GM18505 (cell line): ENCODE results near the gene GPR34.
A peak's percentile ranks its signal among the peaks of the same experiment; 100 is the strongest.
"Not testable (repeated sequence)": the region's sequence is repeated elsewhere in the genome, so short reads cannot be mapped to it uniquely, and the experiment has no call there.

Experiments used
- ATAC-seq: cut with Tn5 transposase; IDR thresholded peaks from one replicate; pipeline ENCODE4 v1.9.1; 2021; ENCODE audit not compliant: unreplicated experiment
- POLR2A ChIP-seq: IDR thresholded peaks from 4 replicates; pipeline ENCODE4 v1.6.1; 2011; ENCODE audit warnings: borderline replicate concordance; ENCODE audit not compliant: insufficient read depth, insufficient read length; ENCODE audit errors: extremely low read depth

Gene GPR34

GRCh38 chrX:41711021-41711667 lies 22.4 kb downstream of the GPR34 start:
- ATAC-seq = no peak
- TF ChIP-seq POLR2A = no peak

- no peak for ATAC-seq
- no peak for TF ChIP-seq POLR2A
These were observed 27.4 kb downstream of the GPR34 start for GRCh38 chrX:41716222-41716621.

GRCh38 chrX:41716767-41717473 lies 28.1 kb downstream of the GPR34 start:
- no peak for ATAC-seq
- TF ChIP-seq POLR2A = no peak

GRCh38 chrX:41718481-41719235 lies 29.9 kb downstream of the GPR34 start:
- no peak for ATAC-seq
- TF ChIP-seq POLR2A = no peak

GRCh38 chrX:41719610-41720009 lies 30.8 kb downstream of the GPR34 start:
- not testable (repeated sequence) for ATAC-seq

GRCh38 chrX:41720125-41720779 lies 31.5 kb downstream of the GPR34 start:
- peak; percentile 88 for ATAC-seq
- no peak for TF ChIP-seq POLR2A

DNA sequence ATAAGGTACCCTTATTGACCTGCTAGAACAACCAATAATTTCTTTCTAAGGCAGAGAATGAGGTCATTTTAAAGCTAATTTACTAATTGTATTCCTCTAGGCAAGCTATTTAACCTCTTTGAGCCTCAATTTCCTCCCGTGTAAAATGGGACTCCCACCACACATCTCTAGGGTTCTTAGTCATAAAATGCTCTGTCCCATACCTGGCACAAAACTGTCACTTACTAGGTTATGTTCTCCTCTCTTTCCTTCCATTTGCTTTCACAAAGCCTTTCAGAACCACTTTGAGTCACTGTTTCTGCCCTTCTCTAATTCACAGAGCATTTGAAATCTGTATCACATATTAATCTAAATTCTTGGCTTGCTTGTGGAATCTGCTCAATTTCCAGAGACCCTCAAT lies 32.8 kb downstream of the GPR34 start:
- no peak for ATAC-seq
- no peak for TF ChIP-seq POLR2A

GRCh38 chrX:41722214-41722613 lies 33.4 kb downstream of the GPR34 start:
- TF ChIP-seq POLR2A = no peak
- no peak for ATAC-seq

DNA sequence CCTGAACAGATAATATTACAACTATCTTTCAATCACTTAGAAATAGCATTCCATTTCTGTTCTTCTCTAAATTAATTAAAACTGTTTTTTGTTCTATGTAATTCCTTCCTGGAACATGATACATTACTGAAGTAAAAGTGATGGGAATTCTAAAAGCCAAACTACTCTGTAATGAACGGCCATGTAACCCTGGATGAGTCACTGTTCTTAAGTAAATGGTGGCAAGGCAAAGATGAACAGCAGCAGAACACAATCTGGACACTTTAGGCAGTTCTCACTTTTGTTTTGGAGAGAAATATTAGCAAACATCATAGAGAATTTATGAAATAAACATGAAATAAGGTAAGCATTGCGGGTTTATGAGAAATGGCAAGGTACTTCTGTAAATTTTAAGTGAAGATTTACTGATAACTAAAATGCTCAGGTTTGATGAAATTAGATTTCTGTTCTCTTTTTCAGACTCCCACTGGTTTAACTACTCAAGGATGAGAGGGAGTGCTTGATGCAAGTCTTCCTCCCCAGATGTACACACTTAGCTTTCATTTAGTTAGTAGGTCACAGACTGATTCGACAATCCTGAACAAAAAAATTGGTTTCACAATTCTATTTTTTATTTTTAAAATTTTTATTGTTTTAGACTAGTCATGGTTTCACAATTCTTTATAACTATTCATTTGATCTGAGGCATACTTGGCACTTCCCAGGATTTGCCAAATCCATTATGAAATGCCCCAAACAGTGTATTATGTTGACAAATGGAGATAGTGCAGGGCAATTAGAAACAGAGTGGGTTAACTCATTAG lies 34.2 kb downstream of the GPR34 start:
- ATAC-seq = no peak
- TF ChIP-seq POLR2A = no peak

DNA sequence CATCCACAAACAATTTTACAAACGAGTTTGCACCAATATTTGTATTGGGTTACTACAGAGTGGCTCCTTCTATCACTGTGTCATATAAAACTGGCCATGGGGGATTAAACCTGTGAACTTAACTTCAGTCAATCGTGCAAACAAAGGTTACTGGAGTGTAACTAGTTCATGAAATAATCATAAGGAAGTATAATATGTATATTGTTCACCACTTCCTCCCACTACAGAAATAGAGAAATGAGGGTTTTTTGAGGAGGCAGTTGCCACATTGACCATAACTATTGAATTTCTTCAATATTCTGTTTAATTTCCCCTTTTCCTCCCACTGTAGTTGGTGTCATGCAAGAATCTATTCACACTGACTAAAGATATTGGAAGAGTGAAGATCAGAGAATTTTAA lies 35.1 kb downstream of the GPR34 start, which contains the start of gene GPR82:
Gene GPR82 (plus strand): TSS at position 356 of the 400 bp plus-strand sequence. CDS start 2,846 bp downstream, outside the sequence.
- no peak for TF ChIP-seq POLR2A
- no peak for ATAC-seq

DNA sequence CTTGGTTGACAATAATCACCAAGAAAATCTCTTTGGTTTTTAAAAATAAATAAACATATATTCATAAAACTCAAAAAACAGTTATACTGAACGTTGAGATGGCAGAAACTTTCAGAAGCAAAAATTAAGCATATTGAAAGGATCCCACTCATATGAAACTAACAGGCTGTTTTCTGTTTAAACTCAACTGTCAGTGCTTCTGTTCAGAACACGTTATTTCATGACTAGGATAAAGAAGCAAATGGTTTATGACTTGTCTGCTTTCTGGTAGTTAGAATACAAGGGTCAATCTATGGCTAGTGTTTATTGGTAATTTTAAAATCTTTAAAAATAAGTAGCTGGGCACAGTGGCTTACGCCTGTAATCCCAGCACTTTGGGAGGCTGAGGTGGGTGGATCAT lies 39.4 kb downstream of the GPR34 start:
- no peak for ATAC-seq
- no peak for TF ChIP-seq POLR2A

DNA sequence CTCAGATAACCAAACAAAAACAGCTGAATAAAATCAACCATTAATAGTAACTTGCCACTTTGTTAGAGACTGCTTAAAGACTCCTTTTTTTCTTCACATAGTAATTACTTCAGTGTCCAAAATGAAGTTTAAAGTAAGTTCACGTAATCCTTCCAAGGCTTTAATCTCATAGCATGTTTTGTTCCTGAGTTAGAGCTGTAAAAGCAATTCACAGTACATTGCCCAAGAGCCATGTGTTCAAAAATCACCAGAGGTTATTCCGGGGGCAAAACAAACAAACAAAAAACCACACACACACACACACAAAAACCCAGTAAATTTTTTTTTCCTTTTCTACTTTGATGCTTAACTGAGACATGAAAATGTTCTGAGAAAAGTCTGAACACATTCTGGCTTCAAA lies 41.3 kb downstream of the GPR34 start:
- TF ChIP-seq POLR2A = no peak

GRCh38 chrX:41732260-41732659 lies 43.5 kb downstream of the GPR34 start:
- no peak for TF ChIP-seq POLR2A
- no peak for ATAC-seq

More for the DNA sequence above, 41.3 kb downstream of the GPR34 start:
- no peak for ATAC-seq
